GM23248 (cell line): ENCODE data around the gene POLR2B. TPM values are rescaled to one million over a fixed set of nuclear protein-coding genes. Genes with fewer than 3 reads are reported as not detected.
A peak's percentile ranks its signal among the peaks of the same experiment; 100 is the strongest.

Experiments used
- DNase-seq: peaks from one replicate; pipeline ENCODE4 v3.0.0-alpha.2; 2015
- H2AFZ ChIP-seq: fragments of 200-600 bp; sonication (generic); 2 replicates; pipeline ENCODE4 v1.6.1; 2016; ENCODE audit warnings: antibody characterized with exemption
- H3F3A ChIP-seq: fragments of 200-600 bp; sonication (generic); 2 replicates; pipeline ENCODE4 v1.6.1; 2016; ENCODE audit warnings: mild to moderate bottlenecking, antibody characterized with exemption, mixed run types; ENCODE audit not compliant: insufficient read depth
- H3K27ac ChIP-seq: fragments of 200-600 bp; sonication (generic); 2 replicates; pipeline ENCODE4 v1.5.1; 2016; ENCODE audit warnings: mild to moderate bottlenecking
- H3K27me3 ChIP-seq: fragments of 200-600 bp; sonication (generic); replicated peaks from 2 replicates; pipeline ENCODE4 v1.6.1; 2016; ENCODE audit warnings: mild to moderate bottlenecking; ENCODE audit not compliant: insufficient read depth
- H3K36me3 ChIP-seq: fragments of 200-600 bp; sonication (generic); 2 replicates; pipeline ENCODE4 v1.6.1; 2016; ENCODE audit warnings: low read depth, mild to moderate bottlenecking
- H3K4me1 ChIP-seq: fragments of 200-600 bp; sonication (generic); 2 replicates; pipeline ENCODE4 v1.6.1; 2016; ENCODE audit warnings: mild to moderate bottlenecking; ENCODE audit not compliant: insufficient read depth
- H3K4me2 ChIP-seq: fragments of 200-600 bp; sonication (generic); one replicate; pipeline ENCODE4 v1.6.1; 2016; ENCODE audit warnings: mild to moderate bottlenecking; ENCODE audit not compliant: unreplicated experiment
- H3K4me3 ChIP-seq: fragments of 200-600 bp; sonication (generic); 2 replicates; pipeline ENCODE4 v1.5.1; 2016; ENCODE audit warnings: mild to moderate bottlenecking
- H3K79me2 ChIP-seq: fragments of 200-600 bp; sonication (generic); 2 replicates; pipeline ENCODE4 v1.6.1; 2016; ENCODE audit warnings: mild to moderate bottlenecking; ENCODE audit not compliant: insufficient read depth
- H3K9ac ChIP-seq: fragments of 200-600 bp; sonication (generic); 2 replicates; pipeline ENCODE4 v1.6.1; 2016; ENCODE audit warnings: mild to moderate bottlenecking
- H3K9me2 ChIP-seq: fragments of 200-600 bp; sonication (generic); 2 replicates; pipeline ENCODE4 v1.6.1; 2016; ENCODE audit warnings: mixed run types, mild to moderate bottlenecking, moderate library complexity; ENCODE audit not compliant: insufficient read depth
- H3K9me3 ChIP-seq: fragments of 200-600 bp; sonication (generic); one replicate; pipeline ENCODE4 v1.6.1; 2017; ENCODE audit warnings: low read depth
- H4K20me1 ChIP-seq: fragments of 200-600 bp; sonication (generic); 2 replicates; pipeline ENCODE4 v1.6.0; 2016; ENCODE audit not compliant: insufficient read depth
- EZH2 ChIP-seq: fragments of 200-600 bp; sonication (generic); IDR thresholded peaks from 2 replicates; pipeline ENCODE4 v1.6.1; 2018; ENCODE audit warnings: antibody characterized with exemption, mild to moderate bottlenecking; ENCODE audit not compliant: insufficient read depth, poor library complexity, severe bottlenecking
- EZH2phosphoT487 ChIP-seq: fragments of 200-600 bp; sonication (generic); IDR thresholded peaks from 2 replicates; pipeline ENCODE4 v1.6.1; 2018; ENCODE audit warnings: antibody characterized with exemption, moderate library complexity, mild to moderate bottlenecking, low read depth; ENCODE audit not compliant: insufficient read depth
- WGBS, 2 experiments: methylation state at CpG; one replicate each; pipeline ENCODE4 v1.1.6; 2015 to 2017; ENCODE audit warnings: low lambda C conversion rate in 2 of 2, low coverage in 1 of 2; ENCODE audit errors: missing lambda C conversion rate in 2 of 2; 5-methylcytosine and 5-hydroxymethylcytosine counted together
- in situ Hi-C: fragments of 300-500 bp; cut with MboI; formaldehyde crosslinking; loops from 2 replicates; pipeline ENCODE4 v1.15.0; 2020
- polyA plus RNA-seq: library from polyadenylated mRNA; unstranded; fragments of >200 nt; fragmentation: Nextera tagmentation; extraction: Ambion mirVana; gene quantifications from 2 replicates; pipeline ENCODE4 v1.2.1, GENCODE V29; 2016
- total RNA-seq: library from RNA; depleted of rRNA; stranded (reverse); fragments of >200 nt; shearing (Covaris generic); gene quantifications from 2 replicates; pipeline ENCODE4 v1.2.3, GENCODE V29; 2014

The POLR2B gene
- total and polyA plus RNA-seq, 2 experiments from 2014 or later: 50.8 to 86.1 TPM

DNA sequence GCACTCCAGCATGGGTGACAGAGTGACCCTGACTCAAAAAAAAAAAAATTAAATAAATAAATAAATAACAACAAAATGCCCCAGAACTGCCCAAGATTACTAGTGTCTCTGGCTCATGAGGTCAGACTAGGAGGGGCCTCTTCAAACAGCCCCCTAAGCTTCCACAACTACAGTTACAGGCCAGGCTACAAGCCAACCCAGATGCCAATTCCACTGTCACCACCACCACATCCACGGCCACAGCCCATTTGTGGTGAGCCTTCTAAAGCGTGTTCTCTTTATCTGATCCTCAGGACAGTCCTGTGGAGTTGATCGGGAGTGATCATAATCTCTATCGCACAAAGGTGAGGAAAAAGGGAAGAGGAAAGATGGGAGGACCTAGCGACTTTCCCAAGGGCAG lies 94.9 kb downstream of the POLR2B start:
- no peaks in the 10 kb centered on the region for H4K20me1 ChIP-seq
- no peak overlapping the region for H3K4me2 ChIP-seq
- peaks cover 17% of the 10 kb centered on the region; the same call in 1 of the 2 replicates for H3K79me2 ChIP-seq
- H3K9ac ChIP-seq: no peak overlapping the region
- no peak overlapping the region for H3K27ac ChIP-seq
- in situ Hi-C loops: no loop called here
- no peak for DNase-seq
- no peak for TF ChIP-seq EZH2
- no peak for TF ChIP-seq EZH2phosphoT487
- H3K36me3 ChIP-seq: no peaks in the 10 kb centered on the region
- no peaks in the 10 kb centered on the region for H3K27me3 ChIP-seq
- no peaks in the 10 kb centered on the region for H3K9me2 ChIP-seq
- H3F3A ChIP-seq: peaks cover 41% of the 10 kb centered on the region
- H3K9me3 ChIP-seq: no peaks in the 10 kb centered on the region
- no peak overlapping the region for H2AFZ ChIP-seq
- H3K4me3 ChIP-seq: no peak overlapping the region
- peaks cover 29% of the 10 kb centered on the region for H3K4me1 ChIP-seq
- 84 to 86% methylated on average over 5 of the region's 5 CpGs for WGBS, 2 experiments

DNA sequence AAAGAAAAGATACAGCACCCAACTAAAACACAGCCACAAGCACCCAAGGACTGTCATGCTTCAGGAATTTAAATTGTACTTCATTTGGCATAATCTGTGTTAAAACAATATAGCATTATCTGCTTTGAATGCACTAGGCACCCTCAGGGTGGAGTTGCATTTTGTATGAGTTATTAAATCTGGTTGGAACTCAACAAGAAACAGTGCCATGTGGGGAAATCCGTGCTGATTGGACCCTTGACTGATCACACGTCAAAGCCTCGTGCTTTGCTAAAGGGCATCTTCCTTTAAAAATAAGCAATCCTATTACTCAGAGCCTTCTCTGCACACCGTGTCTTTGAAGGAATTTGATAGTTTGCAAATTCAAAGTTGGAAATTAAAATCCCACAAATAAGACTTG lies 96.0 kb downstream of the POLR2B start:
- H3K4me1 ChIP-seq: peaks cover 30% of the 10 kb centered on the region
- in situ Hi-C loops: no loop called here
- 1 to 7% methylated on average over 4 of the region's 4 CpGs for WGBS, 2 experiments
- H2AFZ ChIP-seq: no peak overlapping the region
- TF ChIP-seq EZH2phosphoT487: no peak
- TF ChIP-seq EZH2: no peak
- H3K36me3 ChIP-seq: no peaks in the 10 kb centered on the region
- peaks cover 46% of the 10 kb centered on the region for H3F3A ChIP-seq
- H3K9ac ChIP-seq: no peak overlapping the region
- peak; percentile 89 for DNase-seq
- H3K27ac ChIP-seq: peak overlapping the region; percentile 55
- no peaks in the 10 kb centered on the region for H3K27me3 ChIP-seq
- H3K4me2 ChIP-seq: peak overlapping the region; percentile 29
- no peaks in the 10 kb centered on the region for H3K9me2 ChIP-seq
- no peaks in the 10 kb centered on the region for H3K9me3 ChIP-seq
- no peaks in the 10 kb centered on the region for H4K20me1 ChIP-seq
- H3K4me3 ChIP-seq: no peak overlapping the region
- peaks cover 17% of the 10 kb centered on the region; the same call in 1 of the 2 replicates for H3K79me2 ChIP-seq

DNA sequence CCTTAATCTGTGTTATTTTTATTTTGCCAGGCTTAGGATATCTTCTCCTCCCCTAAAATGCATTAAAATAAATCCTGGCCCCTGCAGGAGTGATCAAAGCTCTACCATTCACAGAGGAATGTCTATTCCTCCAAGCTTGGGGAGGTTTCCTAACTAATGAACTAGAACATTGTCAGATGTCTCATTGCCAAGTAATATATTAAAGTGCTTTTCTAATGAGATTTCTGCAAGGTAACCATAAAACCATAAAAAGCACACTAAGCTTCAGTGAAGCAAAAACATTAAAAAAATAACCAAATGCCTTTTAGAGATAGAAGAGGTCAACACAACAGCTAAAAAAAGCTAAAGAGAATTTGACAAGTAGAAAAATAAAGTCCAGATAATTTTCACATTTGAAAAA lies 96.7 kb downstream of the POLR2B start:
- H4K20me1 ChIP-seq: no peaks in the 10 kb centered on the region
- no peak for TF ChIP-seq EZH2phosphoT487
- no peak for TF ChIP-seq EZH2
- no peak overlapping the region for H3K4me3 ChIP-seq
- H2AFZ ChIP-seq: no peak overlapping the region
- H3K27me3 ChIP-seq: no peaks in the 10 kb centered on the region
- H3K4me2 ChIP-seq: peak overlapping the region; percentile 29
- in situ Hi-C loops: no loop called here
- no peaks in the 10 kb centered on the region for H3K9me2 ChIP-seq
- peaks cover 17% of the 10 kb centered on the region; the same call in 1 of the 2 replicates for H3K79me2 ChIP-seq
- peaks cover 46% of the 10 kb centered on the region for H3F3A ChIP-seq
- DNase-seq: no peak
- H3K9me3 ChIP-seq: no peaks in the 10 kb centered on the region
- H3K27ac ChIP-seq: peak overlapping the region; percentile 55
- H3K9ac ChIP-seq: no peak overlapping the region
- H3K36me3 ChIP-seq: no peaks in the 10 kb centered on the region
- H3K4me1 ChIP-seq: peaks cover 37% of the 10 kb centered on the region

DNA sequence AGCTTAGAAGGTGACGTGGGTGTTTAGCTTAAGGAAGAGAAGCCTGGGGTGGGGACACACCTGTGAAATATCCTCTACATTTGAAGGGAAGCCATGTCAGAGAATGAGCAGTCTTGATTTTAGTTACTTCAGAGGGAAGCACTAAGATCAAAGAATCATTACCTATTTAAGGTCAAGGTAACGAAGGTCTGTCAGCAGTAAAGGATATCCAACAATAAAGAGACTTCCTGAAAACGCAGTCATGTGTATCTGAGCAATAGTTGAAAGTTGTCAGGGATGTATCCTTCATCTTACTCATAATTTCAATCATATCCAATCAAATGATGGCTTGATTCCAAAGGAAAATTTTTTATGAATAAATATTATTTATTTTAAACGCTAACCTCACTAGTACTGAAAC lies 98.0 kb downstream of the POLR2B start:
- Histone ChIP-seq H3K27ac (no peak overlapping the region), H3K9me2 (no peaks in the 10 kb centered on the region), H3K9me3 (no peaks in the 10 kb centered on the region), H3F3A (peaks cover 51% of the 10 kb centered on the region), H3K4me1 (peaks cover 41% of the 10 kb centered on the region), H3K79me2 (peaks cover 17% of the 10 kb centered on the region; the same call in 1 of the 2 replicates), H4K20me1 (no peaks in the 10 kb centered on the region), H3K4me2 (no peak overlapping the region), H3K4me3 (no peak overlapping the region), H3K27me3 (no peaks in the 10 kb centered on the region), H3K36me3 (no peaks in the 10 kb centered on the region), H3K9ac (no peak overlapping the region), H2AFZ (no peak overlapping the region)
- 67% methylated on average over 4 of the region's 4 CpGs for whole genome bisulfite sequencing, 2 experiments
- in situ Hi-C loops: no loop called here
- no peak for DNase-seq
- no peak for TF ChIP-seq EZH2phosphoT487
- TF ChIP-seq EZH2: no peak
